ENCODE data around the gene GFI1. TPM values are rescaled to one million over a fixed set of nuclear protein-coding genes. Genes with fewer than 3 reads are reported as not detected.

Gene GFI1
- total RNA-seq, 1 experiment from 2014 or later = 0.35 TPM

GRCh38 chr1:92470216-92470615, 16.5 kb downstream of the GFI1 start (continued):
- TF ChIP-seq ZNF532 (CRISPR knock-in tag; IDR thresholded peaks at IDR 0.05; ENCODE audit: borderline replicate concordance) = no peak
- no peak for TF ChIP-seq RELA (CRISPR knock-in tag; IDR thresholded peaks at IDR 0.05; ENCODE audit: borderline replicate concordance)
- TF ChIP-seq ZNF416 (CRISPR knock-in tag; IDR thresholded peaks at IDR 0.05) = no peak
- TF ChIP-seq TP53 (CRISPR knock-in tag; IDR thresholded peaks at IDR 0.05) = no peak
- no peak for TF ChIP-seq PRRX2 (CRISPR knock-in tag; IDR thresholded peaks at IDR 0.05)

GRCh38 chr1:92466683-92467352, 19.9 kb downstream of the GFI1 start:
- POLR2A ChIA-PET = no interaction called here
- CTCF ChIA-PET = interaction anchor here (0.6 kb wide), 1 partner anchor 9 kb away, joined by 3 read pairs; no protein-coding TSS in a partner anchor

More at GRCh38 chr1:92466683-92467352, 19.9 kb downstream of the GFI1 start:
- no peaks in the 10 kb centered on the region for H3K36me3 Mint-ChIP-seq
- H3K4me3 Mint-ChIP-seq = no peak overlapping the region
- ATAC-seq = no peak
- TF ChIP-seq SP1 (CRISPR knock-in tag; conservative IDR thresholded peaks at IDR 0.05) (no peak), TEAD4 (CRISPR knock-in tag; IDR thresholded peaks at IDR 0.05) (no peak), STAT6 (CRISPR knock-in tag; conservative IDR thresholded peaks at IDR 0.05; ENCODE audit: low read depth) (no peak), ARID4B (CRISPR knock-in tag; IDR thresholded peaks at IDR 0.05; ENCODE audit: borderline replicate concordance) (no peak)
- no peaks in the 10 kb centered on the region for H3K4me1 Mint-ChIP-seq
- H3K27me3 Mint-ChIP-seq (ENCODE audit: low read depth) = no peaks in the 10 kb centered on the region; the same call in 1 of the 2 replicates
- H3K27ac Mint-ChIP-seq = no peak overlapping the region
- H3K9me3 Mint-ChIP-seq = no peaks in the 10 kb centered on the region
- no peak for DNase-seq (ENCODE audit: low spot score)

Data from WTC11 (cell line).